ENCODE measurements around the gene OR9A2. TPM values are rescaled to one million over a fixed set of nuclear protein-coding genes. Genes with fewer than 3 reads are reported as not detected.

OR9A2 gene
- total and polyA plus RNA-seq, 5 donors from 2014 or later = not detected

DNA sequence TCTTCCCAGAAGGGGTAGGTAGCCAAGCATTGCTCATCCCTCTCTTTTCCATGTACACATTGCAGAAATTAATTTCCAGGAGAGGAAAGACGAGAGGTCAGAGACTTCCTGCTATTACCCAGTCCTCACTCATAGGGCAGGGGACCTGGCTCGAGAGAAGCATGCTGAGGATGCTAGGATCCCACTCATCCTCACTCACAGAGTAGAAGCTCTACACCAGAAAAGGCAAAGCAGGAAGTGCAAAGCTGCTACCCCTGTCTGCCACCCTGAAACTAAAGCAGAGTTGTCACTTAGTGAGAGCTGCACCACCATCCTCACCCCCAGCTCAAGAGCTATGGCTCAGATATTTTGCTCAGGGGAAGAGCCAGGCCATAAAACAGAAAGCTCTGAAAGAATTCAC, 9.9 kb downstream of the OR9A2 start:
- Histone ChIP-seq H3K4me1 (ENCODE audit: control insufficient read depth, insufficient read depth, low read length, poor library complexity, severe bottlenecking) (no peaks in the 10 kb centered on the region), H3K4me3 (ENCODE audit: low read depth, low read length) (no peak overlapping the region), H3K9me3 (ENCODE audit: control insufficient read depth in 2 of 2, low read length in 2 of 2) (no peaks in the 10 kb centered on the region), H3K27me3 (ENCODE audit: control insufficient read depth, insufficient read depth, low read length) (peaks cover 18% of the 10 kb centered on the region), H3K27ac (ENCODE audit: insufficient read depth, low read length, poor library complexity, severe bottlenecking) (no peak overlapping the region), H3K36me3 (ENCODE audit: control insufficient read depth, insufficient read depth, low read length) (no peaks in the 10 kb centered on the region)
- H3K4me3 Mint-ChIP-seq = no peak overlapping the region
- H3K9me3 Mint-ChIP-seq = peaks cover 0 to 3% (median 0%) of the 10 kb centered on the region in 7 donors
- peaks cover 41% of the 10 kb centered on the region for H3K27me3 Mint-ChIP-seq
- H3K36me3 Mint-ChIP-seq = no peaks in the 10 kb centered on the region
- no peak for ATAC-seq (ENCODE audit: low read depth in 2 of 2)
- no peak for DNase-seq
- H3K27ac Mint-ChIP-seq = no peak overlapping the region
- no peaks in the 10 kb centered on the region for H3K4me1 Mint-ChIP-seq

DNA sequence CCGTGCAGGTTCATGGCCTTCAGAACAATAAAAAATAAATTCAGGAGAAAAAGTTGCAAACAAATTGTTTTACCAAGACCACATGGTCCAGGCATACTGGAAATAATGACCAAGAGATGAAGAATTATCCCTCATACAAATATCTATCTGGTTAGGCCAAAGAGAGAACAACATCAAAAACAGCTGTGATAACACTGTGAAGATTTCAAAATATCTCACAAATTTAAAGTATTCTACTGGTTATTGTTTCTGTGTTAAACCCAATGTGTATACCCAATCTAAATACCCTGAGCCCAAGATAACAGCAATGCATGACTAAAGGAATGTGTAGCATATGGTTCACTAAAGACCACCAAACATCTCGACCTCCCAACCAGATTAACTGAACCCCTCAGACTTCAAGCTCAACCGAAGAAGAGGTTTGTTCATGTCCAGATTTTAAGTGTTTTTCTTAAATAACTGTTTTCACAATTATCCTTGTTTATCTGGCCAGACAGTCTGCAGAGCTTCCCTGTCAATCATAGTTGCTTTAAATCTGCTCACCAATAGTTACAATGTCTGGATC, 10.9 kb downstream of the OR9A2 start:
- Histone ChIP-seq H3K9me3 (ENCODE audit: control insufficient read depth in 2 of 2, low read length in 2 of 2) (no peaks in the 10 kb centered on the region), H3K4me3 (ENCODE audit: low read depth, low read length) (no peak overlapping the region), H3K27me3 (ENCODE audit: control insufficient read depth, insufficient read depth, low read length) (peaks cover 14% of the 10 kb centered on the region), H3K36me3 (ENCODE audit: control insufficient read depth, insufficient read depth, low read length) (no peaks in the 10 kb centered on the region), H3K4me1 (ENCODE audit: control insufficient read depth, insufficient read depth, low read length, poor library complexity, severe bottlenecking) (no peaks in the 10 kb centered on the region), H3K27ac (ENCODE audit: insufficient read depth, low read length, poor library complexity, severe bottlenecking) (no peak overlapping the region)
- Mint-ChIP-seq H3K36me3 (no peaks in the 10 kb centered on the region), H3K4me3 (no peak overlapping the region), H3K27ac (no peak overlapping the region), H3K27me3 (peaks cover 33% of the 10 kb centered on the region), H3K4me1 (no peaks in the 10 kb centered on the region), H3K9me3 (peaks cover 0 to 3% (median 0%) of the 10 kb centered on the region in 7 donors)
- ATAC-seq (ENCODE audit: low read depth in 2 of 2) (no peak), DNase-seq (no peak)

DNA sequence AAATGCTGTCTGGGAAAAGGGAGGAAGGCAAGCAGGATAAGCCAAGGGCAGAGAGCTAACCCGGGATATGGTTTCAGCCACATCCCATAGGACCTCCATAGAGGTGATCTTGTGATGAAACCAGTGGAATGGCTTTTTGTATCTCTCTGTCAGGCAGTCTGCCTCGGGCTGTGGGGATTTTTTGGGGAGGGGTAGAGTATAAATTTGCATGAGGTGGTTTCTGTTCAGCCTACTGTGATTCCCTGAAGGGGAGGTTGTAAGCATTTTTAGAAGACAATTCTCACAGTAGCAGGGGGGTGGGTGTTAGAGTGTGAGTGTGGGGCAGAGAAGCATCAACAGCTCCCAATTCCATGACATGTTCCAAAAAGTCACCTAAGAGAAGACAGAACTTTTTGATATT, 11.8 kb downstream of the OR9A2 start:
- Mint-ChIP-seq H3K4me1 (no peaks in the 10 kb centered on the region), H3K27ac (no peak overlapping the region), H3K4me3 (no peak overlapping the region), H3K27me3 (peaks cover 32% of the 10 kb centered on the region), H3K9me3 (peaks cover 0 to 3% (median 0%) of the 10 kb centered on the region in 7 donors), H3K36me3 (no peaks in the 10 kb centered on the region)
- Histone ChIP-seq H3K9me3 (ENCODE audit: control insufficient read depth in 2 of 2, low read length in 2 of 2) (no peaks in the 10 kb centered on the region), H3K36me3 (ENCODE audit: control insufficient read depth, insufficient read depth, low read length) (no peaks in the 10 kb centered on the region), H3K27ac (ENCODE audit: insufficient read depth, low read length, poor library complexity, severe bottlenecking) (no peak overlapping the region), H3K4me1 (ENCODE audit: control insufficient read depth, insufficient read depth, low read length, poor library complexity, severe bottlenecking) (no peaks in the 10 kb centered on the region), H3K27me3 (ENCODE audit: control insufficient read depth, insufficient read depth, low read length) (peaks cover 13% of the 10 kb centered on the region), H3K4me3 (ENCODE audit: low read depth, low read length) (no peak overlapping the region)
- no peak for ATAC-seq (ENCODE audit: low read depth in 2 of 2)
- DNase-seq = no peak

DNA sequence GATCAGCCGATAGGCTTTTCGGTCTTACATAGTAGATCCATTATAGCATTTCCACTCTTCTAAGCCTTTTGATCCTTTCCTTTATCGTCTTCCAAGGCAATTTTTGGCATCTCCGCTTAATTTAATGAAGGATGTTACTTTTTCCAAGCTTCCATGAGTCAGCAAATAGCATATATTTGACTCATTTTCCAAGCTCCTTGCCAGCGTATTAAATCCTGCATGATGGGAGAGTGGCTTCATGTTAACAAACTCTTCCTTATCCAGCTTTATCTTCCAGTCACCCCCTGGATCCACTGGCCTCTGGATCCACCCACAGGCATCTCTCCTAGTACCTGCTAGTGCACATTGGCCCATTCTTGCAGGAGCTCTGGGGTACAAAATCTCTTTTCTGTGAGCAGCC, 13.0 kb downstream of the OR9A2 start:
- DNase-seq (no peak), ATAC-seq (ENCODE audit: low read depth in 2 of 2) (no peak)
- Mint-ChIP-seq H3K27ac (no peak overlapping the region), H3K27me3 (peaks cover 24% of the 10 kb centered on the region), H3K9me3 (peaks cover 0 to 3% (median 0%) of the 10 kb centered on the region in 7 donors), H3K4me3 (no peak overlapping the region), H3K36me3 (no peaks in the 10 kb centered on the region), H3K4me1 (no peaks in the 10 kb centered on the region)
- Histone ChIP-seq H3K4me3 (ENCODE audit: low read depth, low read length) (no peak overlapping the region), H3K36me3 (ENCODE audit: control insufficient read depth, insufficient read depth, low read length) (no peaks in the 10 kb centered on the region), H3K27me3 (ENCODE audit: control insufficient read depth, insufficient read depth, low read length) (peaks cover 13% of the 10 kb centered on the region), H3K27ac (ENCODE audit: insufficient read depth, low read length, poor library complexity, severe bottlenecking) (no peak overlapping the region), H3K9me3 (ENCODE audit: control insufficient read depth in 2 of 2, low read length in 2 of 2) (no peaks in the 10 kb centered on the region), H3K4me1 (ENCODE audit: control insufficient read depth, insufficient read depth, low read length, poor library complexity, severe bottlenecking) (no peaks in the 10 kb centered on the region)

GRCh38 chr7:143013473-143013872, 13.5 kb downstream of the OR9A2 start:
- Mint-ChIP-seq H3K27ac (no peak overlapping the region), H3K36me3 (no peaks in the 10 kb centered on the region), H3K4me3 (no peak overlapping the region), H3K27me3 (peaks cover 21% of the 10 kb centered on the region), H3K9me3 (no peaks in the 10 kb centered on the region), H3K4me1 (no peaks in the 10 kb centered on the region)
- no peak overlapping the region for H3K4me3 ChIP-seq (ENCODE audit: low read depth, low read length)
- H3K36me3 ChIP-seq (ENCODE audit: control insufficient read depth, insufficient read depth, low read length) = no peaks in the 10 kb centered on the region
- H3K4me1 ChIP-seq (ENCODE audit: control insufficient read depth, insufficient read depth, low read length, poor library complexity, severe bottlenecking) = no peaks in the 10 kb centered on the region
- DNase-seq = no peak
- H3K9me3 ChIP-seq (ENCODE audit: control insufficient read depth in 2 of 2, low read length in 2 of 2) = no peaks in the 10 kb centered on the region
- peaks cover 13% of the 10 kb centered on the region for H3K27me3 ChIP-seq (ENCODE audit: control insufficient read depth, insufficient read depth, low read length)
- ATAC-seq (ENCODE audit: low read depth in 2 of 2) = no peak
- H3K27ac ChIP-seq (ENCODE audit: insufficient read depth, low read length, poor library complexity, severe bottlenecking) = no peak overlapping the region

DNA sequence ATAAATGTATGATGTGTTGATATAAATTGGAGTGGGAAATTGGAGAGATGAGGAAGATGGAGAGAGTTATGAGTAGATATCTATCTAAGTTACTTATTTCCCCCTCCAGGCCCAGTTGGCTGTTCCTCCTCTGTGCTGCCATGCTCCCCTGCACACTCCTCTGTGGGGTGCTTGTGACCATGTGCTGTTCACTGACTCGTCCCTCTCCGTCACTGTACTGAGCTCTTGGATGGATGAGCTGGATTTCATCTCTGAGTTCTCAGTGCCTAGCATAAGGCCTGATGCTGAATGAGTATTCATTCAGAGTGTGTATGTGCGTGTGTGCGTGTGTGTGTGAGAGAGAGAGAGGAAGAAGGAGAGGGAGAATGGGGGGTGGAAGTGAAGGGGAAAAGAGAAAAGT, 14.5 kb downstream of the OR9A2 start:
- H3K27me3 ChIP-seq (ENCODE audit: control insufficient read depth, insufficient read depth, low read length) = peaks cover 15% of the 10 kb centered on the region

DNA sequence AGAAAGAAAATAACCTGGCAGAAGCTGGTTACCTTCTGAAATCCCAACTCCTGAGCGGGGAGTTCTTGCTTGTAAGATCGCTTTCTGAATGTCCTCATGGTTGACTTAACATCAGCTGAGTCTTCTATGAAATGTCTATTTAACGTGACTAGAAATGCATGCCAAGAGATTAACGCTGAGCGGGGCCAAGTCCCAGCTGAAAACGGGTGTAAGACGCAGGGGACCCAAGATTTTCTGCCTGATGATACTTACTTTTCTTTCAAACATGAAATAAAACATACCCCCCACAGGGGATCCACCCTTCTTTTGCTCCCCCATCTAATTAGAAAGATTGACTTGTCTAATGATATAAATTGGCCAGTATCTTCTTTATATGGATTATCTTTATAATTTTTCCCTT, 14.9 kb downstream of the OR9A2 start:
- DNase-seq (no peak), ATAC-seq (ENCODE audit: low read depth in 2 of 2) (no peak)
- H3K9me3 ChIP-seq (ENCODE audit: control insufficient read depth in 2 of 2, low read length in 2 of 2) = no peaks in the 10 kb centered on the region
- H3K36me3 ChIP-seq (ENCODE audit: control insufficient read depth, insufficient read depth, low read length) = no peaks in the 10 kb centered on the region
- H3K4me3 ChIP-seq (ENCODE audit: low read depth, low read length) = no peak overlapping the region
- H3K9me3 Mint-ChIP-seq = no peaks in the 10 kb centered on the region
- no peak overlapping the region for H3K4me3 Mint-ChIP-seq
- no peaks in the 10 kb centered on the region for H3K36me3 Mint-ChIP-seq
- no peaks in the 10 kb centered on the region for H3K4me1 ChIP-seq (ENCODE audit: control insufficient read depth, insufficient read depth, low read length, poor library complexity, severe bottlenecking)
- no peak overlapping the region for H3K27ac ChIP-seq (ENCODE audit: insufficient read depth, low read length, poor library complexity, severe bottlenecking)
- H3K27me3 ChIP-seq (ENCODE audit: control insufficient read depth, insufficient read depth, low read length) = peaks cover 15% of the 10 kb centered on the region
- peaks cover 26% of the 10 kb centered on the region for H3K27me3 Mint-ChIP-seq
- no peak overlapping the region for H3K27ac Mint-ChIP-seq
- H3K4me1 Mint-ChIP-seq = peaks cover 0 to 4% (median under 1%) of the 10 kb centered on the region in 4 donors

More for the DNA sequence above, 14.5 kb downstream of the OR9A2 start:
- Histone ChIP-seq H3K4me1 (ENCODE audit: control insufficient read depth, insufficient read depth, low read length, poor library complexity, severe bottlenecking) (no peaks in the 10 kb centered on the region), H3K36me3 (ENCODE audit: control insufficient read depth, insufficient read depth, low read length) (no peaks in the 10 kb centered on the region), H3K27ac (ENCODE audit: insufficient read depth, low read length, poor library complexity, severe bottlenecking) (no peak overlapping the region), H3K9me3 (ENCODE audit: control insufficient read depth in 2 of 2, low read length in 2 of 2) (no peaks in the 10 kb centered on the region), H3K4me3 (ENCODE audit: low read depth, low read length) (no peak overlapping the region)
- H3K4me1 Mint-ChIP-seq = peaks cover 0 to 4% (median under 1%) of the 10 kb centered on the region in 4 donors
- peaks cover 26% of the 10 kb centered on the region for H3K27me3 Mint-ChIP-seq
- no peak overlapping the region for H3K27ac Mint-ChIP-seq
- no peak for ATAC-seq (ENCODE audit: low read depth in 2 of 2)
- no peaks in the 10 kb centered on the region for H3K9me3 Mint-ChIP-seq
- DNase-seq = no peak
- H3K36me3 Mint-ChIP-seq = no peaks in the 10 kb centered on the region
- H3K4me3 Mint-ChIP-seq = no peak overlapping the region

Data from CD4-positive, CD25-positive, alpha-beta regulatory T cell (primary cell).